Measurements from ENCODE around the gene HSPA12B. TPM values are rescaled to one million over a fixed set of nuclear protein-coding genes. Genes with fewer than 3 reads are reported as not detected.

Gene HSPA12B
- total RNA-seq, 1 donor from 2014 or later: 64.8 TPM

- no peak for DNase-seq (ENCODE audit: low spot score in 2 of 2)
- H3K27me3 ChIP-seq: peaks cover 8% of the 10 kb centered on the region
- TF ChIP-seq CTCF (IDR thresholded peaks at IDR 0.05): no peak
- no peaks in the 10 kb centered on the region for H3K4me1 ChIP-seq
- no peak overlapping the region for H3K4me3 ChIP-seq
- H3K27ac ChIP-seq: no peak overlapping the region
- no peaks in the 10 kb centered on the region for H3K36me3 ChIP-seq
- no peaks in the 10 kb centered on the region for H3K9me3 ChIP-seq
- intact Hi-C loops (cut with DNase I): no loop called here
These were observed 5.0 kb upstream of the HSPA12B start for GRCh38 chr20:3727401-3728021.

DNA sequence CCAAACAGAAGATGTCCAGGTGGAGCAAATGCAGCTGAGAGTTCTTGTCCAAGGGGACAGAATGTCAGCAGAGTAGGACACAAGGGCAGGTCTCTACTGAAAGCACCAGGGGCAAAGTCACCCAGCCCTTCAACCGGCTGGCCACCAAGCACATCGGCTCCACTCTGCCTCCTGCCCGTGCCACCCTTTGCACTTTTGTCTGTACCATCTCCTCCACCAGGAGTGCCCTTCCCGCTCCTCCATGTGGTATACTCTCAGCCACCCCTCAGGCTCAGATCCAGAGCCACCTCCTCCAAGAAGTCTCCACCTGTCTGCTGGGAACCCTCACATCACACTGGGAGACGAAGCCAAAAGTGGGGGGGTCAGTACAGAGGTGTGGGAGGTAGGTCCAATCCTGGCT lies 4.1 kb upstream of the HSPA12B start:
- Histone ChIP-seq H3K27ac (no peak overlapping the region), H3K36me3 (no peaks in the 10 kb centered on the region), H3K27me3 (peaks cover 8% of the 10 kb centered on the region), H3K9me3 (no peaks in the 10 kb centered on the region), H3K4me1 (no peaks in the 10 kb centered on the region), H3K4me3 (no peak overlapping the region)
- intact Hi-C loops (cut with DNase I): no loop called here
- DNase-seq (ENCODE audit: low spot score in 2 of 2): no peak
- TF ChIP-seq CTCF (IDR thresholded peaks at IDR 0.05): no peak

DNA sequence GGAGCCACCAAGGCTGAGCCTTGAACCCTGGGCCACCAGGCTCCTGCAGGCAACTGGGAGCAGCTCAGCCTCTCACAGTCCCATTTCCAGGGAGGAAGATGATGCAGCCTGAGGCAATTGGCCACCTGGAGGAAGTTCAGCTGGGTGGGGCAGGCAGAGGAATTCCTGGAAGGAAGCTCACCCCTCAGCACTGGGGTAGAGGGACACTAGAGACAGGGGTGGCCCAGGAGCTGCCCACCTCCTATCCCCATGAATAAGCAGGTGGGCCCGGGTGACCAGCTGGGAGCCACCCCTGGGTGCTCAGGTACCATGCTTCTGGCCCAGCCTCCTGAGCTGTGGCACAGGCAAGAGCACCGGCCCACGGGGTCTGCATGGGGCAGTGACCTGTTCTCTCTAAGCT lies 3.6 kb upstream of the HSPA12B start:
- Histone ChIP-seq H3K4me1 (no peaks in the 10 kb centered on the region), H3K9me3 (no peaks in the 10 kb centered on the region), H3K27ac (no peak overlapping the region), H3K27me3 (peaks cover 8% of the 10 kb centered on the region), H3K36me3 (no peaks in the 10 kb centered on the region), H3K4me3 (no peak overlapping the region)
- DNase-seq (ENCODE audit: low spot score in 2 of 2): no peak
- TF ChIP-seq CTCF (IDR thresholded peaks at IDR 0.05): no peak
- intact Hi-C loops (cut with DNase I): no loop called here

GRCh38 chr20:3729378-3729777 lies 3.1 kb upstream of the HSPA12B start:
- TF ChIP-seq CTCF (IDR thresholded peaks at IDR 0.05): no peak
- Histone ChIP-seq H3K4me3 (no peak overlapping the region), H3K27me3 (peaks cover 8% of the 10 kb centered on the region), H3K27ac (no peak overlapping the region), H3K4me1 (no peaks in the 10 kb centered on the region), H3K36me3 (no peaks in the 10 kb centered on the region), H3K9me3 (no peaks in the 10 kb centered on the region)
- DNase-seq (ENCODE audit: low spot score in 2 of 2): no peak
- intact Hi-C loops (cut with DNase I): no loop called here

GRCh38 chr20:3729811-3730540 lies 2.5 kb upstream of the HSPA12B start:
- H3K4me1 ChIP-seq: no peaks in the 10 kb centered on the region

More at GRCh38 chr20:3729811-3730540, 2.5 kb upstream of the HSPA12B start:
- no peak overlapping the region for H3K4me3 ChIP-seq
- peaks cover 8% of the 10 kb centered on the region for H3K27me3 ChIP-seq
- H3K9me3 ChIP-seq: no peaks in the 10 kb centered on the region
- no peak overlapping the region for H3K27ac ChIP-seq
- no peak for TF ChIP-seq CTCF (IDR thresholded peaks at IDR 0.05)
- H3K36me3 ChIP-seq: no peaks in the 10 kb centered on the region
- intact Hi-C loops (cut with DNase I): no loop called here
- DNase-seq (ENCODE audit: low spot score in 2 of 2): no peak
